Spinal cord (tissue), 10 donors: ENCODE results near the gene MRPS2. TPM values are rescaled to one million over a fixed set of nuclear protein-coding genes. Genes with fewer than 3 reads are reported as not detected.

Experiments
- DNase-seq, 6 donors: peaks; one replicate each; pipeline versions ENCODE4 v3.0.0 to v3.0.0-alpha.2; 2013 to 2015; ENCODE audit warnings: low spot score in 6 of 6, low read depth in 4 of 6
- H3K27ac ChIP-seq: one replicate; pipeline ENCODE4 v1.5.1; 2013; ENCODE audit warnings: low read depth, low read length, control low read depth
- H3K27me3 ChIP-seq: one replicate; pipeline ENCODE4 v1.6.1; 2013; ENCODE audit warnings: low read length; ENCODE audit not compliant: control insufficient read depth, insufficient read depth
- H3K36me3 ChIP-seq: one replicate; pipeline ENCODE4 v1.6.1; 2013; ENCODE audit warnings: low read length; ENCODE audit not compliant: control insufficient read depth, insufficient read depth
- H3K4me1 ChIP-seq: one replicate; pipeline ENCODE4 v1.6.1; 2013; ENCODE audit warnings: low read length; ENCODE audit not compliant: control insufficient read depth, insufficient read depth
- H3K4me3 ChIP-seq: one replicate; pipeline ENCODE4 v1.5.1; 2013; ENCODE audit warnings: low read depth, low read length, control low read depth
- H3K9me3 ChIP-seq: one replicate; pipeline ENCODE4 v1.6.1; 2013; ENCODE audit warnings: low read length; ENCODE audit not compliant: control insufficient read depth, insufficient read depth
- WGBS: methylation state at CpG from one replicate; pipeline ENCODE4 v1.1.5; 2013; ENCODE audit warnings: missing lambda C conversion rate; ENCODE audit not compliant: insufficient coverage; 5-methylcytosine and 5-hydroxymethylcytosine counted together
- polyA plus RNA-seq, 2 donors: library from polyadenylated mRNA; unstranded; fragments of 120-200 nt; gene quantifications; one replicate each; pipeline ENCODE4 v1.2.1, GENCODE V29; 2013; ENCODE audit not compliant: insufficient read length in 2 of 2
- total RNA-seq, 2 donors: library from RNA; depleted of rRNA in 1 of 2; stranded (reverse); fragments of 120-200 nt in 1 of 2; fragments of >200 nt in 1 of 2; gene quantifications; one replicate each; pipeline versions ENCODE4 v1.2.3 to v1.2.4, GENCODE V29; 2013 to 2014
- donor health status: healthy.

Gene MRPS2
- total and polyA plus RNA-seq, 4 donors: 10.9 to 60.9 (median 38.5) TPM

DNA sequence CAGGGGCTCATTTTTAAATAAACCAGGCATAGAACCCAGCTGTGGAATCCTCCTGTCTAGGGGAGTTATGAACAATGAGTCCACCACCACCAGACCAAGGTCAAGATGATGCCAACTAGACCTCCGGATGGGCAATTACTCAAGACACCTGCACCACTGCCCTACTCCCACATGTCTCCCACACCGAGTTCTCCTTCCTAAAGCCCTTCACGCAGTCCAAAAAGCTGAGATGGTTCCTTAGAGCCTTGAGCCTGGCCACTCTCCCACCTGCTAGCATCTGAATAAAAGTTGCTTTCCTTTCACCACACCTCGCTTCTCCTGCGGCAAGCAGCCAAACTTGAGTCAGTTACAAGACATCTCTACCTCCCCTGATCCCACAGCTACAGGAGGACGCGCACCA lies 36.3 kb upstream of the MRPS2 start:
- no peak for DNase-seq
- 91% methylated on average over 5 of the region's 7 CpGs for WGBS
- Histone ChIP-seq H3K27me3 (no peaks in the 10 kb centered on the region), H3K9me3 (no peaks in the 10 kb centered on the region), H3K27ac (no peak overlapping the region), H3K4me3 (no peak overlapping the region), H3K36me3 (no peaks in the 10 kb centered on the region), H3K4me1 (no peaks in the 10 kb centered on the region)

DNA sequence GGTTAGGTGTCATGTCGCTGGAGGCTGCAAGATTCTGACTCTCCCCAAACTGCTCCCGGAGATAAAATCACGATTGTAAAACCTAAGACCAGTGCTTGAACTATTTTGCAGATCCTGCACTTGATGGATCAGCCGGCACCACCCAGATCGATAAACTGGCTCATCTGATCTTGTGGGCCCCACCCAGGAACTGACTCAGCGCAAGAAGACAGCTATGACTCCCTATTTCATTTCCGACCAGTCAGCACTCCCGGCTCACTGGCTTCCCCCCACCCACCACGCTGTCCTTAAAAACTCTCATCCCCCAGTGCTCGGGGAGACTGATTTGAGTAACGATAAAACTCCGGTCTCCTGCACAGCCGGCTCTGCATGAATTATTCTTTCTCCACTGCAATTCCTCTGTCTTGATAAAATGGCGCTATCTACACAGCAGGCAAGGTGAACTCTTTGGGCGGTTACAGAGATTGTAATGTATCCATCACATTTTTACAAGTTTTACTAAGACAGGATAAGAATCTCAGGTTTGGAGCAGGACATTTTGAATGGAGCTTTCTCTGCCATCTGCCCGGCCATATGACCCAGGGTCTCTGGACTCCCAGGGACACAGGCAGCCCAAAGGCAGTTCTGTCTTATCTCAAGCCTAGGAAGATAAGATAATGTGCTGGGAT lies 31.5 kb upstream of the MRPS2 start:
- peak in 1 of 6 donors; percentile 53 for DNase-seq
- H3K36me3 ChIP-seq: no peaks in the 10 kb centered on the region
- no peaks in the 10 kb centered on the region for H3K4me1 ChIP-seq
- no peak overlapping the region for H3K4me3 ChIP-seq
- no peaks in the 10 kb centered on the region for H3K9me3 ChIP-seq
- WGBS: 77% methylated on average over 14 of the region's 16 CpGs
- H3K27me3 ChIP-seq: peaks cover 2% of the 10 kb centered on the region
- H3K27ac ChIP-seq: no peak overlapping the region

DNA sequence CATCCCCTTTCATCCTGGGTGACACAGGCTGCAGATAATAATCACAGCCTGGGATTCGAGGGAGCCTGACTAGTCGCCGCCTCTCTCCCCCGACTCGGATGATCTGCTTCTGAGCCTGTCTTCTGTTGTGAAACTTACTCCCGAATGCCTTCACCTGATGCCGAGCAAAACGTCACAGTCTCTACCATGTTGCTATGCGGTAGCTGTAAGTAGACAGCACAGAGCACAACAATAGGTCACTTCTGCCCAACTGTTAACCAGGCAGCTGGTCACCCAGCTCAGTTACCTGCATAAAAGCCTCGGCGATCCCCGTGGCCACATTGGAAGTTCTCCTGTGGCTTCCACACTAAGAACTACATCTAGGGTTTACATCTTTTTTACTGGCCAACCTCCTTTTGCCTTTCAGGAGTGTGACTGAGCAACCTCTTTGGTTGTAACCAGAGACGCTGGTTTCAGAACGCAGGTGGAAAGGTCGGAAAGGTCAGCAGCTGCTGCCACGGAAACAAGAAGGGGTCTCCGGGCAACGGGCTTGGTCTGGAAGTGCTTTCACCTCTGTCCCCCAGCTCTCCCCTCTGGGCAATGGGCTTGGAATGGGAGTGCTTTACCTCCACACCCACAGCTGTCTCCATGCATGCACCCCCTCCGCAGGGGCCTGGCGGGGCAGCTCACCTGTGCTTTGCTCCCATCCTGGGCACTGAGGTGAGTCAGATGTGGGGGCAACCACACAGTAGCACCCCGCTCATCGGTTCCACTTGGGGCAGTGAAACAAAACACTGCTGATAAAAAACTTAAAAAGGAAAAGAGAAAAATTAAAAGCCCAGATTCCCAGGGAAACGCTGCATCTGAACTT lies 28.5 kb upstream of the MRPS2 start:
- no peak overlapping the region for H3K27ac ChIP-seq
- H3K27me3 ChIP-seq: peaks cover 2% of the 10 kb centered on the region
- no peak overlapping the region for H3K4me3 ChIP-seq
- peaks cover 3% of the 10 kb centered on the region for H3K36me3 ChIP-seq
- H3K4me1 ChIP-seq: peaks cover 4% of the 10 kb centered on the region
- no peak for DNase-seq
- 30% methylated on average over 15 of the region's 23 CpGs for WGBS
- no peaks in the 10 kb centered on the region for H3K9me3 ChIP-seq

DNA sequence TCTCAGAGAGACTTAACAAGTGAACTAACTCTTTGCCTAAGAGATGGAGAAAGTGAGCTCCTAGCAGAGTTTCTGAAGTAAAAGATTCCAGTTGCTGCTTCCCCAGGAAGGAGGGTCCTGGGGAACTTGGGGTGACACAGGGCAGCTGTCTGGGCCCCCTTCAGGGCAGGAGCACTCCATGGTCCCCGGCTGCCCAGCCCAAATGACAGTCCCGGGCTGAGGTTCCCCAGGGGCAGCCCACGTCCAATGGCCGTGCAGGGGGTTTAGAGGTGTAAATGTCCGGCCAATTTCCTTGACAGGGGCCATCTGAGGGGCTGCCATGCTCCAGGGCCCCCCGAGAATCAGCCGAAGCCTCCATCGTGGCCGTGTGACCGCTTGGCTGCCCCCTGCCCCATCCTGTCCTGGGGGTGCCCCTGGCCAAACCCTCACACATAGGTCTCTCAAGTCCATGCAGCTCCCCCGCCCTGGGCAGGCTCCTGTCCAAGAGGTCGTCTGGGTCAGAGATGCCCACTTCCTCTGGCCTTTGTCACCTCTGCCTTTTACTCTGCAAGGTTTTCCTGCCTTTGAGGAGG lies 26.4 kb upstream of the MRPS2 start:
- WGBS: 76% methylated on average over 11 of the region's 12 CpGs
- Histone ChIP-seq H3K27ac (no peak overlapping the region), H3K36me3 (peaks cover 3% of the 10 kb centered on the region), H3K4me3 (no peak overlapping the region), H3K27me3 (peaks cover 2% of the 10 kb centered on the region), H3K4me1 (peaks cover 9% of the 10 kb centered on the region), H3K9me3 (no peaks in the 10 kb centered on the region)
- DNase-seq: no peak

DNA sequence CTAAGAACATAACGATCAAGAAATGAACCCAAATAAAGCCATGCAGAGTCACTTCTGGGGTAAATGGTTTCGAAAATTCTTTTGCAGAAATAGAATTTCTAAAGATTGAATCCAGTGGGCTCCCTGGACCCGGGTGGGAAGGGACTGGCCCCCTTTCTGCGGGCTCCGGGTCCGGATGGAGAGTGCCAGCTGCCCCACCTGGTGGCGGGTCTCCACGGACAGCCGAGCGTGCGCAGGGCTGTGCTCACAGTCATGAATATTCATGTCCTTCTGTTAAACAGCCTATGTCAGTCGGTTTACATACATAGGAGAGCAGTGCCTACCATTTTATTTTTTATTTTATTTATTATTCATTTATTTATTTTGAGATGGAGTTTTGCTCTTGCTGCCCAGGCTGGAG lies 25.6 kb upstream of the MRPS2 start:
- no peaks in the 10 kb centered on the region for H3K9me3 ChIP-seq
- H3K27me3 ChIP-seq: peaks cover 2% of the 10 kb centered on the region
- DNase-seq: peak in 3 of 6 donors; percentile 48 to 88 (median 88)
- H3K4me1 ChIP-seq: peaks cover 9% of the 10 kb centered on the region
- 10% methylated on average over 7 of the region's 12 CpGs for WGBS
- no peak overlapping the region for H3K4me3 ChIP-seq
- H3K27ac ChIP-seq: no peak overlapping the region
- peaks cover 3% of the 10 kb centered on the region for H3K36me3 ChIP-seq

DNA sequence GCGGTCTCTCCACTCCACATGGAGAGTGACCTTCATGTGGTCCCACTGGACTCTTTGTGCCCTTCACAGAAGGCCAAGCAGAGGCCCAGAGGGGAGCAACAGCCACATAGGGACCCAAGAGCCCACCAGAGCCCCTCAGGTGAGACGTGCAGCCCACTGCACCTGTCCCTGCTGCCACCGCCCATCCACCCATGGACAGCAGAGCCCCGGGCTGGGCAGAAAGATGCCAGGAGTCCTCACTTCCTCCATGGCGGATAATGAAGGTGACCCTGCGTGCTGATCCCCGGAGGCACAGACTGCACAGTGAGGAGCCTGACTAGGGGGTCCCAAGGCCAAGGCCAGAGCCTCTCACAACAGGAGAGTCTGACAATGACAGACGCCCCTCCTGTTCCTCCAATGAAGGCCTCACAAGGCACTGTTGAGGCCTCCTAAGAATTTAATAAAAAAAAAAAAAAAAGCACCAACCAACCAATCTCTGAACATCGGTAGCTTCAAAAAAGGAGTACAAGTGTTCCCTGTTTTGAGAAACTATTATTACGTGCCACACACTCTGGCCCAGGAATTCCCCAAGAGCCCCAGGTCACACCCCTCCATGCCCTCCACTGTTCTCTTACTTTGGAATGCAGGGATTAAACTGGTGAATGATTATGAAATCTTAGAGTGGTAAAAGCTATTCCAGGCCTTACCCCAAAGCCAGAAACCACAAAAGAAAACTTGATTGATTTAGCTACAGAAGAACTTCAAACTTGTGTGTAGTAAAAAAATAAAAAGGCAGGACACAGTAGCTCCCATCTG lies 23.7 kb upstream of the MRPS2 start:
- peaks cover 3% of the 10 kb centered on the region for H3K36me3 ChIP-seq
- peaks cover 2% of the 10 kb centered on the region for H3K27me3 ChIP-seq
- H3K4me1 ChIP-seq: peaks cover 24% of the 10 kb centered on the region
- H3K27ac ChIP-seq: no peak overlapping the region
- H3K4me3 ChIP-seq: no peak overlapping the region
- DNase-seq: no peak
- WGBS: 91% methylated on average over 8 of the region's 10 CpGs
- H3K9me3 ChIP-seq: no peaks in the 10 kb centered on the region

DNA sequence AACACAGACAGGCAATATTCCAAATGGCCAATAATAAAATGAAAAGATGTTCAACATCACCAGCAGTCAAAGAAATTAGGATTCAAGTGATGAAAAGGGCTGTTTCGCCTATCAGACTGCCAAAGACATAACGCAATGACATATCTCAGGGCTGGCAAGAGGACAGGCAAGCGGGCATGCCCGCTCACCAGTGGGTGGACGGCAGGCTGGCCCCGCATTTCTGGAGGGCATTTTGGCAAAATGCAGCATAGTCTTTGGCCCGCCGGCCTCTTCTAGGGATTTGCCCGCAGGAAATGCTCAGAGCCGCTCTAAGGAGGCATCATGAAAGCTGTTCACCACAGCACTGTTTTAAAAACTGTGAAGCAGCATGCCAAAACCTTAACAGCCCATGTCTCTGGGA lies 22.3 kb upstream of the MRPS2 start:
- Histone ChIP-seq H3K36me3 (peaks cover 3% of the 10 kb centered on the region), H3K4me1 (peaks cover 25% of the 10 kb centered on the region), H3K27me3 (no peaks in the 10 kb centered on the region), H3K27ac (no peak overlapping the region), H3K9me3 (no peaks in the 10 kb centered on the region), H3K4me3 (no peak overlapping the region)
- DNase-seq: peak in 1 of 6 donors; percentile 9
- WGBS: 63% methylated on average over 10 of the region's 10 CpGs

DNA sequence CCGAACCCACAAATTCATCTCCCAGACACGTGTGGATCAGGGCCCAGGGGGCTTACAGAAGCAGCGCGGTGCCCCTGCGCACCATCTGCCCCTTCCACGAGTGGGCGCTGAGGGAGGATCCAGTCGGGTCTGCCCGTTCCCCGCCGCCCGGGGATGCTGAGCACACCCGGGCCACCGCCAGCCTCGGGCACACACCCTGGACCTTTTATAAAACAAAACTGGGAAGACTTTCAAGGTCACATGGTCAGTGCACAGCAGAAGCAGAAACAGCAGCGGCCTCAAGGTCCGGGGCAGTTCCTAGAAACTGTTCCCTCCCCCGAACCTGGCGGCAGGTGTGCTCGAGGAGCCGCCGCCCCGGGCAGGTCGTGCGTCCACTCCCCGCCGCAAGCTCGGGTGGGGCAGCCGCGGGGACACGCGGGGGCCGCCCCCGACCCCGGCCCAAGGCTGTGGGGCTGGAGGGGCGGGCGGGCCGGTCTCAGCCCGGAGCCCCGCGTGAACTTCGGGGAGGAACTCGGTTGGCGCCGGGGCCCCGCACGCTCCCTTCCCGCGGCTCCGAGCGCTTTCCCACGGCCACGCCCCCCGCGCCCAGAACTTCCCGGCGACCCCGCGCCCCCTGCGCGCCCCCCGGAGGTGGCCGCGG lies 21.5 kb upstream of the MRPS2 start:
- DNase-seq: peak in 2 of 6 donors; percentile 22 to 55
- Histone ChIP-seq H3K4me1 (peaks cover 25% of the 10 kb centered on the region), H3K36me3 (peaks cover 5% of the 10 kb centered on the region), H3K9me3 (no peaks in the 10 kb centered on the region), H3K27me3 (no peaks in the 10 kb centered on the region), H3K4me3 (peak overlapping the region; percentile 30), H3K27ac (no peak overlapping the region)
- 2% methylated on average over 64 of the region's 64 CpGs for WGBS
